CD4-positive, alpha-beta T cell treated with Interleukin-17A for 4 hours (primary cell): ENCODE results near the gene SUN5.
"Not testable (repeated sequence)": the region's sequence is repeated elsewhere in the genome, so short reads cannot be mapped to it uniquely, and the experiment has no call there.

Experiments used
- DNase-seq: peaks from one replicate; pipeline ENCODE4 v3.0.0-alpha.2; 2020; ENCODE audit warnings: mixed read lengths

The SUN5 gene

DNA sequence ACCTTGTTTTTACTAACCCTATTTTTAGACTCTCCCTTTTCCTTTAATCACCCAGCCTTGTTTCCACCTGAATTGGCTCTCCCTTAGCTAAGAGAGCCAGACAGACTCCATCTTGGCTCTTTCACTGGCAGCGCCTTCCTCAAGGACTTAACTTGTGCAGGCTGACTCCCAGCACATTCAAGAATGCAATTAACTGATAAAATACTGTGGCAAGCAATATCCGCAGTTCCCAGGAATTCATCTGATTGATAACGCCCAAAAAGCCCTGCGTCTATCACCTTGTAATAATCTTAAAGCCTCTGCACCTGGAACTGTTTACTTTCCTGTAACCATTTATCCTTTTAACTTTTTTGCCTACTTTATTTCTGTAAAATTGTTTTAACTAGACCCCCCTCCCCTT lies 29.1 kb downstream of the SUN5 start:
- DNase-seq, result not testable (repeated sequence)

DNA sequence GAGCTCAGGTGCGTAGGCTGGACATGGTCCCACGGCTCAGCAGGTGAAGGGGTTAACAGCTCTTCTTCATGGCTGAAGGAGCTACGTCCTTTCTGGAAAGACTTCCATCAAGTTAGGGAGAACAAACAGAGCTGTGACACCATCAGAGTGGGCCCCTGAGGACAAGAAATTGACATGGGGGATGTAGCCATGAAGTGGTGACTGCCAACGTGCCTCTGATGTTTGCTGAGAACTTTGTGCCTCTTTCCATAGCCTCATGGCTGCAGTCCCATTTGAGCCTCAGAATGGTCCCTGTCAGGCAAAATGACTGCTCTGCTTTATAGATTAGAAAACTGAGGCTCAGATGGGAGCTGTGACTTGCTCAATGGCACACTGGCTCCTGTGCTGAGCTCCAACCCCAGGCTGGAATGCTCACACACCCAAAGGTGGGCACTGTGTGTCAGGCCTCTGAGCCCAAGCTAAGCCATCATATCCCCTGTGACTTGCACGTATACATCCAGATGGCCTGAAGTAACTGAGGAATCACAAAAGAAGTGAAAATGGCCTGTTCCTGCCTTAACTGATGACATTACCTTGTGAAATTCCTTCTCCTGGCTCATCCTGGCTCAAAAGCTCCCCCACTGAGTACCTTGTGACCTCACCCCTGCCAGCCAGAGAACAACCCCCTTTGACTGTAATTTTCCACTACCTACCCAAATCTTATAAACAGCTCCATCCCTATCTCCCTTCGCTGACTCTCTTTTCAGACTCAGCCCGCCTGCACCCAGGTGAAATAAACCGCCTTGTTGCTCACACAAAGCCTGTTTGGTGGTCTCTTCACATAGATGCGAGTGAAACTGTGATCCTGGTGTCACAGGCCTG lies 29.8 kb downstream of the SUN5 start:
- DNase-seq, result not testable (repeated sequence)

DNA sequence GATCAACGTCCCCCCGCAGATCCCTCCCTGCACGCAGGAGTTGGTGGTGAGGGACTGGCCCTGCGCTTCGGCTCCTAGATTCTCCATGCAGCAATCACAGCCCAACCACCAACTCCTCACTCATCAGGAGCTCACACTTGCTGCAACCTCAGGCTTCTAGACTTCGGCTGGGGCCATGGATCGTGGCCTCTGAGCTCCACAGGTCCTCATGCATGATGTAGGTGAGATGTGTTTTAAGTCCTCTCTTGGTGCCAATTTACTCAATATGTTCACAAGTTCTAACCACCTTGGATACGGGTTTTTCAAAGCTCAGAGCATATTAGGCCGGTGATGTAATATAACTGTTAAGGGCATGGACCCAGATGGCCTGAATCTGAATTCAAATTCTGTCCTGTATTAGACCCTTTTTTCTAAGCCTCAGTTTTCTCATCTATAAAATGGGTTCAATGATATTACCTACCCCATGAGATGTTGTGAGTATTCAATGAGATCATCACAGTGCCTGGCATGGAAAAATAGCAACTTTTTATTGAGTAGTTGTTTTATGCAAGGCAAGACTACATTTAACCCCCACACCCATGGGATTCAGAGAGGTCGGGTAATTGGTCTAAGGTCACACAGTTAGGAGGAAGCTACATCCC lies 31.0 kb downstream of the SUN5 start:
- no peak for DNase-seq

DNA sequence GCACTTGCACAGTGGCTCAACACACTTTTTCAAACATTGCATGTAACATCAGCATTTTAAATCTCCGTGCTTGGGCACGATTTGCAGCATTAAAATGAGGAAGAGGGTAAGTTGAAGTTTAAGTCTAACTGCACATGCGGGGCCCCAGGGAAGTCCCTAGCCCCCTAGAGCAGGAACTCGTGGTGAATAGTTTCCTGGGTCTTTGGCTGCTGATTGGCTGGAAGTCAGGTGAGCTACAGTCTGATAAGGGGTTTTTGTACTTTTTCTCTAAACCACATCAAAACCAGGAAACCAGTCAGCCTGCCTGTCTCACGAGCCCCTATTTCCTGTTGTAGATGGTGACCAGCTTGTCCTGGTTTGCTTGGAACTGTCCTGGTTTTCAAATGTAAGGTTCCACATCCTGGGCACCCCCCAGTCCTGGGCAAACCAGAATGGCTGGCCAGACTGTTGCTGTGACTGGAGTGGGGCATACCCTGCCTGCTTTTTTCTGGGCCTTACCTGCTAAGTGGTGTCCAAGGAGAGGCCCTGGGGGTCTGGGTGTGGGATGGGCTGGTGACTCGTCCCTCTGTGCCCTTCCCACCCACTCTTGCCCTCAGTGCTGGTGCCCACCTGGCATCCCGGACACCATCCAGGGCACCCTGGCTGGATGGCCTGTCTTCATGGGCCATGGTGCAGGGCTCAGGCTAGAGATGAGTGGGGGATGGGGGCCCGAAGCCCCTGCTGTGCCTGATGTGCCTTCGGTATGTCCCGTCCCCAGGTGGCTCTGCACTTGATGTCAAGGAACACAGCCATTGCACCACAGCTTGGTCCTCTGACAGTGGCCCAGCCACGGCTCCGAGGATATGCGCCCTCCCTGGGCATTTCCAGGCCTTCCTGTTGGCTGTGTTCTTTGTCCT lies 31.8 kb downstream of the SUN5 start:
- DNase-seq, result peak; percentile 84

DNA sequence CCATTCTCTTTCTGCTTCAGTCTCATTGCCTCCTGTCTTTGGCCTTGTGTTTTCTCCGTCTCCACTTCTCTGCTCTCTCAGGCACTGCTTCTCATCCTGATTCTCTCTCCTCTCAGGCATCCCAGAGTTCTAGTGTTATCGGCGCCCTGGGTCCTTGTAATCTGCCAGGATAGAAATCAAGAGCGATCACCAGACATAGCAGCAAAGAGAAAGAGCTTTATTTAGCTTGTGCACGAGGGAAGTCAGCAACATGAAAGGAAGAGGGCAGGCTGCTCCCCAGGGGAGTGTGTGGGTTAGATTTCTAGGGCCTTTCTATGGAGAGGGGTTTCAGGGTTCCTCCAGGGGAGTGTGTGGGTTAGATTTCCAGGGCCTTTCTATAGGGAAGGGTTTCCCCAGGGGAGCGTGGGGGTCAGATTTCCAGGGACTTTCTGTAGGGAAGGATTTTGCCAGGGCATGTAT lies 32.5 kb downstream of the SUN5 start:
- DNase-seq, result peak; percentile 48

DNA sequence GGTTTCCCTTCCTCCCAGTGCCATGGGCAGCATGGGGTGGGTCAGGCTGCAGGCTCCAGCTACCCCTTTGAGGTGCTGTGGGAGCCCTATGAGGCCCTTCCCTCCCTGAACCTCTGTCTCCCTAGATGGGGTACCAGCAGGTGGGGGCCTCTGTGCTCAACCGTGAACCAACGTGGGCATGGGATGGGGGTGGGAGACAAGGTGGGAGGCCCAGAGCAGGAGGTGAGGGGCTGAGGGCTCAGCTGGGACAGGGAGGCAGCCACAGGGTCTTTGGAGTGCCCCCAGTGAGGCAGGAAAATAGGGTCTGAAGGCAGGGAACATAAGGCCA lies 33.3 kb downstream of the SUN5 start:
- DNase-seq, result no peak

DNA sequence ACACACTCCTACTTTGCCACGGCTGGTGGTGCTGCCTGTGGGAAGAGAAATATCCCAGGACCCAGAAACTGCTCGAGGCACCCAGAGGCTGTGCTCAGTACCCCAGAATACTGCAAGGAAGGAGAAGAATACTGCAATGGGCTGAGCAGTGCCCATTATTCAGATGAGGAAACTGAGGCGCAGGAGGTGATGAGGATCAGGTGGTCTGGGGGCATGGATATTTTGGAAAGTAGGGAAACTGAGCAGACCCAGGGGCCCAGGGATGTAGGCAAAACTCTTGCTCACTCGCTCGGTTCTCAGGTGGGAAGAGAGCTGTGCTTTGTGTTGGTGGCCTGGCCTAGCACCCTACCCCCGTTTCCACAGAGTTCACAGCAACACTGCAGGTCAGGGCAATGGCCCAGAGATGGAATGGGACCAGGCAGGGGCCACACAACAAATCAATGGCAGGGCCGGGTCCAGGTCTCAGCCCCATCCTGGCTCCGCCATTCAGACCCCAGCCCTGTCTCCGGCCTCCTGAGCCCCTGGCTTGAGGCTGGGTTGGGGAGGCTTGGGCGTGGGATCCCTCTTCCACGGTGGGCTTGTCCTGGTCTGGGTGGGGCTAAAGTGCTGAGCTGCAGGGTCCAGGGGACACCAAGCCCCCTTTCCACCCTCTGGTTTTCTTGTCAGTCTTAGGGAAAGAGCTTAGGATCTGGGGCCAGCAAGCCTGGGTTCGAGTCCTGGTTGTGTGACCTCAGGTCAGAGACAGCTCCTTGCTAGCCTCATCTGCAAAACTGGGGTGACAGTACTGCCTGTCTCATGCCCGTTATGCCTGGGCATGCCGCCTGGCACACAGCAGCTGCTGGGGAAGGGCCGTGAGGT lies 33.9 kb downstream of the SUN5 start:
- DNase-seq, result no peak

DNA sequence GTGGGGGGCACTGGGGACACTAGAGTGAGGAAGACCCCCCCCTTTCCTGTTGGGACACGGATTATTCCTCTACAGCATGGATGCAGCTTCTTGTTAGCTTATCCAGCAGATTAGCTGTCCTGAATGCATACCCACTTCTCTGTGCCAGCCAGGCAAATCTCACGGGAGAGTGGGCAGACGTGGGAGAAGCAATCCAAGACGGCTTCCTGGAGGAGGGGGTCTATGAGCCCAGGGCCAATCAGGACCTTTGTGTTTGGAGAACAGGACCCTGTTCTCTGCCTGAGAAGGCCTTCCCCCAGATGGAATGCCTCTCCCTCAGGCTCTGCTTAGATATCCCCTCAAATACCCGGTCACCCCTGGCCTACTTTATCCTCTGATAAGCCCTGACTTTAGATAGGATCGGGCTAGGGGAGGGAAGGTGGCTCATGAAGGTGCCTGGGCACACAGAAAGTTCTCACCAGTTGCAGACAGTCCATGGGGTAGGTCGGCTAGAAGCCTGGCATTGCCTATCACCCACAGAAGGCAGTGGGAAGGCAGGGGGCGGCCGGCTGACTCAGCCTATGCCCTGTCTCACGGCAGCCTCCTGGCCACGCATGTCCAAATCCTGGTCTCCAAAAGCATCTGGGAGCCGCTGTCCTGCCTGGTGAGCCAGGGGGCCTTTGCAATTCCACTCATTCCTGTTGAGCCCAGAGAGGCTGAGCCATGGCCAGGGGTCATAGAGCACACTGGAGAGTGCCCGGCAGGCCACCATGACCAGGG lies 34.7 kb downstream of the SUN5 start:
- no peak for DNase-seq

DNA sequence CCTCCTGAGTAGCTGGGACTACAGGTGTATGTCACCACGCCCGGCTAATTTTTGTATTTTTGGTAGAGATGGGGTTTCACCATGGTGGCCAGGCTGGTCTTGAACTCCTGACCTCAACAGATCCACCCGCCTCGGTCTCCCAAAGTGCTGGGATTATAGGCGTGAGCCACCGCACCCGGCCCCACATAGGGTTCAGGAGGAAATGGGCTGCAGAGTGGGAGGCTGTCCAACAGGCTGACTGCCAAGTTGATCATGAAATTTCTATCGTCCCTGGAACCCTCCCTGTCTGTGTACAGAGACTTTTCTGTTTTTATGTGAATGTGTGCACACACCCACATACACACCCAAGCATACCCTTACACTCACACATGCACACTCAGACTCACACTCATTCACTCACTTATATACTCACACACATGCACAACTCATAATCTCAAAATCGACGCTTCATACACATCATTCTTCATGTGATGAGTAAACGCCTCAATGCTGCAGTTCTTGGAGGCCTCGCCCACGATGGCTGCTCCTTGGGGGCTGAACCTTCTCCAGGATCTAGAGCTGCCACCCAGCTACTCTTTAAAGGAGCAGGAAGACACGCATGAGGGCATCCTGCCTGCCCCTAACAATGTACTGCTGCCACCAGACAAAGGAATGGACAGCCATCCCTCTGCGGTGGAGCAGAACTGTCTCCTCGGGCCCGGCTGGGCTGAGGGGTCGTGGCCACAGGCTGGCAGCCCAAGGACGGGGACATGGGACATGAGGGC lies 35.6 kb downstream of the SUN5 start:
- DNase-seq, result peak; percentile 57

DNA sequence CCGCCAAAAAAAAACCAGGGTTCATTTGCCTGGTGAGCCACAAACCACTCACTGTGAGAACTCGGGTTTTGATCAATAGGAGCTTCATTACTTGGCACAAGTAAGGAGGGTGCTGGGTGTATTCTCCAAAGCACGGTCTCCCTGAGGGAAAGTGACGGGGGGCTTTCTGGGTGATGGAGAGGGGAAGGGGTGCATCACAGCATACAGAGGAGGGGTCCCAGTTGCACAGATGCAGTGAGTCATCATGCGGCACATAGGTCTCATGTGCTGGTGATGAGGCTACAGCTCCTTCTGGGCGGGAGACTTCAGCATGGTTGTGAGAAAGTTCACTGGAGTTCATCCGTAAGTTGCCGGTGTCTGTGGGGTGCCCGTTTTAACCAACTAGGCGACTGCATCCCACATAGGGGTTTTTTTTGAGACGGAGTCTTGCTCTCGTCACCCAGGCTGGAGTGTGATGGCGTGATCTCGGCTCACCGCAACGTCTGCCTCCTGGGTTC lies 36.2 kb downstream of the SUN5 start:
- DNase-seq, result peak; percentile 71

DNA sequence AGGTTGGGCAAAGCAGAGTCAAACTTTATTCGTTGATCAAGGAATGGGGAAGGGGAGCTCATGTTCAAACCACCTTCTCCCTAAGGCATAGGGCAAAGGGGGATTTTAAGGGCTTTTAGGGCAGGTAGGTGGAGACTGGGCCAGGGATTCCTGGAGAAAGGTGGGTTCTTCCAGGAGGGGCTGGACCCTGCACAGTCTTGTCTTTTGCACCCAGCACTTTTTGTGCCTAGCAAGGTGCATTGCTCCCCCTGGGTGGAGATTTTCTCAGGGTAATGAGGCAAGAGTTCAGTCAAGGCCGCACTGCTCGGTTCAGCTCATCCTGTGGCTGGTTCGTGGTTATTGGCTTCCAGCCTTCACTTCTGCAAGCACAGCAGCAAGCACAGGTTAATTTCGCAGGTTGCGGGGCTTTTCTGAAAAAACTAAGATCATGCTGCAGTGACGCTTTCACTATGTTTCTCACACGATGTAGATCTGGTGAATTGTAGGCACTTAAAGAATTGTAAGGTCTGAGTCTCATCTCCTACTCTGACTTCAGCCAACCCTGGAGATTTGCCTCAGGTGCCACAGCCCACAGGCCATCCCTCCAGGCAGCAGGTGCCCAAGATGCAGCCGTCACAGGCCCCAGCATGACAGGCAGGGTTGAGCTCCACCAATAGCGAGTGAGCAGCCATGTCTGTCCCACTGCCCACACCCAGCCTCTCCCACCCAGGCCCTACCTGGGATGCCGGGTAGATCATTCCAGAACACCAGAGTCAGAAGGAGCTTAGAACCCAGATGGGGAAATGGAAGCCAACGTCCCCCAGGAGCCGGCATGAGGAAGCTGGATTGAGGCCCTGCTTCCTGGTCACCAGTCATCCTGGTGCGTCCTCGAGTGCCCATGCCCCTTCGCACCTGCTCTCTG lies 37.1 kb downstream of the SUN5 start:
- peak; percentile 76 for DNase-seq

DNA sequence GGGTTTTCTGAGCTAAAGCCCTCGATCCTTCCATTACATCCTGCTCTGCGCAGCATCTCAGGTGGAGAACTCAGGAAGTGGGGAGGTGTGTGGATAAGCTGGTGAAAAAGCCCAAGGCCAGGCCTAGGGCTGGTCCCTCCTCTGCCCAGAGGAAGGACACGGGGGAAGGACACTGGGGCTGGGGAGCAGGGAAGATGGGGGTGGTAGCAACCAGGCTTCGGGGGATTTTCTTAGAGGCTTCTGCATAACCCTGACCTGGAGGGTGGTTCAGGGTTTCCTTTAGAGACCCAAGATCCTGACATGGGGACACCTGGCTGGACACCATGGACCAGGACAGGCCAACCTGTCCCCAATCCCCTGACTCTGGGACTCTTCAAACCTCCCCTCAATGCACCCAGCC lies 37.9 kb downstream of the SUN5 start:
- DNase-seq, result no peak

DNA sequence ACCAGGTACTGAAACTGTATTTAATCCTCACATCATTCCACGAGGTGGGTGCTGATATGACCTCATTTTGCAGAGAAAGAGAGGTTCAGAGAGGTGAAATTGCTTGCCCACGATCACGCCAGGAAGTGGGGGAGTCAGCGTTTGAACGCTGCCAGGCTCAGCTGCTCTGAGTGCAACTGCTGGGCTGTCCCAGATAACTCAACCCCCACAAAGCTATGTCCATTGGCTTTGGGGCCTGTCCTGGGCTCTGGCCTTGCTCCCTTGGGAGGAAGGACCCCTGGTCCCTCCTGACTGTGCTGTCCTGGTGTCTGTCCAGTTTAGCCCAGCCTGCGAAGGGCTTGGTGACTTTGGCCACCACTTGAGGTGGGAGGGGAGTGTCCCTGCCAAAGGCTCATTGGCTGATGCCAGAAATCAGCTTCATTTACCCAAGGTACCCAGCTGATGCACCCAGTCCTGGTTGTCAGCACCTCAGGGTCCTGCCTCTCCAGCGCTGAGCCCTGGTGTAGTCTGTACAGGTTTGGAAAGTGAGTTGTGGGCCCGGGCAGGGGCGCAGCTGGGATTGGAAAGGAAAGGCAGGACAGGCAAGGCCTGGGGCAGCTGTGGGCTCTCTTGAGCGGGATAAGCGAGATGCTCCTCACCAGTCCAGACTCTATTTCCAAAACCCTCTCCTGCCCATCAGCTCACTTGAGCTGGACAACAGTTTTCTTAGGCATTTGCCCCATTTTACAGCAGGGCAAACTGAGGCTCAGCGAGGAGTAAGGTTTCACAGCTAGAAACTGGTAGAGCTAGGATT lies 38.5 kb downstream of the SUN5 start:
- peak; percentile 78 for DNase-seq

DNA sequence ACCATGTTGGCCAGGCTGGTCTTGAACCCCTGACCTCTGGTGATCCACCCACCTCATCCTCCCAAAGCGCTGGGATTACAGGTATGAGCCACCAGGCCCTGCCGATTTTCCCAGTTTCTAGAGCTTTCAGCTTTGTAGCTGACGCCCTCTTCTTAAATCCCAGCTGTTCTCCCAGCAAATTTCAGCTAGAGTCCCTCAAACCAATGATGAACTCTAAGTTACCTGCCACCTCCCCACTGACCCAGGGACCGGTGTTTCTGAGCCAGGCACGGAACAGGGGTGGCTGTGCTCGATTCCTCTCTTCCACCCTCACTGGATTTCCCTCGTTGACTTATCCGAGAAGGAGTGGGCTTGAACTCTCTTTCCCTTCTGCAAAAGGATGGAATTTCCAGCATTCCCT lies 39.1 kb downstream of the SUN5 start:
- no peak for DNase-seq

DNA sequence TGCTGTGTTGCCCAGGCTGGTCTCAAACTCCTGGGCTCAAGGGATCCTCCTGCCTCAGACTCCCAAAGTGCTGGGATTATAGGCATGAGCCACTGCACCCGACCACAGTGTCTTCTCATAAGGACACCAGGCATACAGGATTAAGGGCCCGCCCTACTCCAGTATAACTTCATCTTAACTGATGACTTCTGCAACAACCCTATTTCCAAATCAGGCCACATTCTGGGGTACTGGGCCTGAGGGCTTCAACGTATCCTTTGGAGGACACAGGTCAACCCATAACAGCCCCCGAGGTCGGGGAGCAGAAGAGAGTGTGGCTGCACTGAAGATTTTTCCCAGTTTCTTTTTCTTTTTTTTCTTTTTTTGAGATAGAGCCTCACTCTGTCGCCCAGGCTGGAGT lies 39.7 kb downstream of the SUN5 start:
- DNase-seq, result no peak

DNA sequence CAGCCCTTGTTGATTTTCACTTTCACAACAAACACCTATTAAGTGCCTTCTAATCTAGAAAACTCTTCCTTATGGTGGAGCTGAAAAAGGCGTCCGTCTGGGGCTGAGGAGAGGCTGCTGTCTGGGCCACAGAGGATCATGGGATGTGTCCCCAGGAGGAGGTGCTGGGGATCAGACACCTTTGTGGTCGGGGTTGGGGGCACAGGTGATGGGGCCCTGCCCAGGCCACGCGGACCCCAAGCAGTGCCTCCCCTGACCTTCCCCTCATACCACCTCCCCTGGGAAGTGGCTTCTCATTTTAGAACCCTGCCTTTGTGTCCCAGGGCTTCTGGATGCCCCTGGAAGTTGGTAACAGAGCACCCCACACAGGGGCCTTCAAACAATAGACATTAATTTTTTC lies 41.1 kb downstream of the SUN5 start:
- no peak for DNase-seq

DNA sequence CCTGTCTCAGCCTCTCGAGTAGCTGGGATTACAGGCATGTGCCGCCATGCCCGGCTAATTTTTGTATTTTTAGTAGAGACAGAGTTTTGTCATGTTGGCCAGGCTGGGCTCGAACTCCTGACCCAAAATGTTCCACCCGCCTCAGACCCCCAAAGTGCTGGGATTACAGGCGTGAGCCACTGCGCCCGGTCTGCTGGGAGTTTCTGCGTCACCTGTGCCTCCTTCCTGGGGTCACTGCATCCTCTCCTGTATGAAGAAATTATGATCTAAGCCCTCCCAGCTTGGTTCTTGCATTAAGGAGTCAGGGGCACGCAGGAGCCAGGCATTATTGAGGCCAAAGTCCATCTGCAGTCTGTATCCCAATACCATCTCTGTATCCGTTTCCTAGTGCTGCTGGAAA lies 41.6 kb downstream of the SUN5 start:
- DNase-seq, result not testable (repeated sequence)

DNA sequence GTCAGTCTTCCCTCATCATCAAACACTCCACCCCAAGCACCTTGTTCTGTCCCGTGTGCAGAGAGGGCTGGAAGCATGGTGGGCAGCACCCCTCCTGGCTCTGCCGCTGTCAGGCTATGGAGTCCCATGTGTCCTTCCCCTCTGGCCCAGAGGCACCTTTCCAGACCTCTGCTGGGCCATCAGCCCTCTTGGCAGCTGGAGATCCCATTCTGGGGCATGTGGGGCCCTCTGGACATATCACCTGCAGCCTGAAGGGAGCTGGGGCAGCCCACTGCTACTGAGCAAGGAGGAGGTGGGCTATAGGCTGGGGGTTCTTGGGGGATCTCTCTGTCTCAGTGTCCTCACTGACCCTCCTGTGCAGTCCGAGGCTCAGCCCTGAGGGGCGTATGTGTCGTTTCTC lies 42.2 kb downstream of the SUN5 start:
- no peak for DNase-seq
